K562 (cell line): ENCODE measurements around the gene ARL13B. TPM values are rescaled to one million over a fixed set of nuclear protein-coding genes. Genes with fewer than 3 reads are reported as not detected.

Source experiments
- ATAC-seq: fragments of 200-7000 bp; cut with Tn5 transposase; 3 replicates; pipeline ENCODE4 v1.9.1; 2020; ENCODE audit warnings: moderate library complexity
- BruUV-seq: library from RNA; stranded (reverse); fragments of 400-500 nt; replicated peaks from 2 replicates; lab custom pipeline; 2021; lab: Mats Ljungman, UMichigan
- CTCF ChIA-PET: fragments of 300-600 bp; formaldehyde crosslinking; extraction: SDS; loops from one replicate; lab custom pipeline; 2021; ENCODE audit warnings: low intra/inter-chr PET ratio; lab: Yijun Ruan, JAX
- POLR2A ChIA-PET: fragments of 300-600, 350-650 bp; sonication (Branson Sonifier 250); formaldehyde crosslinking; extraction: SDS; loops from one replicate; lab custom pipeline; 2021; ENCODE audit warnings: antibody characterized with exemption, inconsistent platforms; lab: Yijun Ruan, JAX
- DNase-seq, 4 experiments: peaks; one replicate each; pipeline versions ENCODE4 v3.0.0 to v3.0.0-alpha.2; 2011 to 2018; ENCODE audit warnings: low spot score in 3 of 4, mixed read lengths in 3 of 4; ENCODE audit errors: extremely low read depth in 1 of 4
- FAIRE-seq: peaks from 2 replicates; lab custom pipeline; 2011; peaks lifted over from hg19 to GRCh38; lab: Jason Lieb, UNC
- H2AFZ ChIP-seq: 2 replicates; pipeline ENCODE4 v1.6.0; 2011; ENCODE audit warnings: low read depth, low read length, control low read depth, inconsistent platforms
- H3K27ac ChIP-seq: fragments of 200-600 bp; 3 replicates; pipeline ENCODE4 v1.8.0; 2011; ENCODE audit warnings: low read depth, mild to moderate bottlenecking, control low read depth, inconsistent platforms, low read length, moderate library complexity, mixed read lengths; ENCODE audit errors: extremely low read depth
- H3K27me3 ChIP-seq, 2 experiments: fragments of 300-600 bp in 1 of 2; 2 replicates in 1 of 2; 3 replicates in 1 of 2; pipeline versions ENCODE4 v1.6.0 to v1.8.0; 2011; ENCODE audit warnings: inconsistent platforms in 2 of 2, low read length in 2 of 2, mild to moderate bottlenecking in 1 of 2, mixed read lengths in 1 of 2, moderate library complexity in 1 of 2; ENCODE audit not compliant: control insufficient read depth in 2 of 2, insufficient read depth in 2 of 2
- H3K36me3 ChIP-seq: fragments of 300-600 bp; 3 replicates; pipeline ENCODE4 v1.8.0; 2011; ENCODE audit warnings: mild to moderate bottlenecking, low read length, inconsistent platforms; ENCODE audit not compliant: control insufficient read depth, insufficient read depth
- H3K4me1 ChIP-seq, 2 experiments: fragments of 200-600 bp in 1 of 2; replicated peaks in 1 of 2; 2 replicates in 1 of 2; 3 replicates in 1 of 2; pipeline versions ENCODE4 v1.5.1 to v1.8.0; 2011; ENCODE audit warnings: inconsistent platforms in 2 of 2, low read length in 2 of 2, mild to moderate bottlenecking in 1 of 2, mixed read lengths in 1 of 2, moderate library complexity in 1 of 2; ENCODE audit not compliant: control insufficient read depth in 2 of 2, insufficient read depth in 2 of 2
- H3K4me2 ChIP-seq: 2 replicates; pipeline ENCODE4 v1.6.1; 2011; ENCODE audit warnings: low read length, control low read depth, inconsistent platforms, mixed read lengths; ENCODE audit not compliant: insufficient read depth
- H3K4me3 ChIP-seq: fragments of 200-600 bp; sonication (generic), shearing (Covaris generic); 2 replicates; pipeline ENCODE4 v1.5.1; 2016; ENCODE audit warnings: control low read depth, inconsistent platforms
- H3K79me2 ChIP-seq: fragments of 200-600 bp; 3 replicates; pipeline ENCODE4 v1.8.0; 2011; ENCODE audit warnings: low read length, inconsistent platforms; ENCODE audit not compliant: control insufficient read depth, insufficient read depth
- H3K9ac ChIP-seq, 2 experiments: 2 replicates each; pipeline versions ENCODE4 v1.6.0 to v1.6.1; 2011; ENCODE audit warnings: low read depth in 2 of 2, low read length in 2 of 2, control low read depth in 1 of 2, inconsistent platforms in 1 of 2, mild to moderate bottlenecking in 1 of 2, mixed read lengths in 1 of 2; ENCODE audit not compliant: insufficient read depth in 1 of 2
- H3K9me1 ChIP-seq: one replicate; pipeline ENCODE4 v1.6.0; 2011; ENCODE audit warnings: inconsistent platforms, mild to moderate bottlenecking, low read length, moderate library complexity; ENCODE audit not compliant: control insufficient read depth, insufficient read depth
- H3K9me3 ChIP-seq: replicated peaks from 2 replicates; pipeline ENCODE4 v1.5.1; 2011; ENCODE audit warnings: low read depth, low read length, inconsistent platforms; ENCODE audit not compliant: control insufficient read depth, insufficient read depth
- H4K20me1 ChIP-seq: replicated peaks from 2 replicates; pipeline ENCODE4 v1.6.1; 2011; ENCODE audit warnings: low read length, inconsistent platforms, mixed read lengths; ENCODE audit not compliant: control insufficient read depth, insufficient read depth
- C11orf30 ChIP-seq: fragments of 450-650 bp; IDR thresholded peaks from 2 replicates; pipeline ENCODE4 v1.6.1; 2016; ENCODE audit warnings: low read depth, mild to moderate bottlenecking
- IRF1 ChIP-seq: sonication (generic); formaldehyde crosslinking; IDR thresholded peaks from 2 replicates; pipeline ENCODE4 v1.8.0; 2022; ENCODE audit warnings: missing genetic modification reagents, mild to moderate bottlenecking, borderline replicate concordance
- PTBP1 ChIP-seq: fragments of 200-400 bp; formaldehyde crosslinking; IDR thresholded peaks from 2 replicates; pipeline ENCODE4 v1.6.1; 2017; ENCODE audit warnings: low read depth, low read length
- RBM14 ChIP-seq: fragments of 200-400 bp; formaldehyde crosslinking; IDR thresholded peaks from 2 replicates; pipeline ENCODE4 v1.6.1; 2018; ENCODE audit warnings: low read depth, mild to moderate bottlenecking, low read length, moderate library complexity, borderline replicate concordance; ENCODE audit not compliant: insufficient read depth
- RREB1 ChIP-seq: fragments of 250-450 bp; sonication (Bioruptor Pico); IDR thresholded peaks from 2 replicates; pipeline ENCODE4 v1.4.0; 2020
- SRSF1 ChIP-seq: fragments of 200-400 bp; formaldehyde crosslinking; IDR thresholded peaks from 2 replicates; pipeline ENCODE4 v1.6.1; 2017; ENCODE audit warnings: mild to moderate bottlenecking, low read depth, low read length, moderate library complexity
- USF2 ChIP-seq: sonication (generic); formaldehyde crosslinking; IDR thresholded peaks from 2 replicates; pipeline ENCODE4 v1.5.0; 2020; ENCODE audit warnings: missing genetic modification reagents
- XRCC5 ChIP-seq: fragments of 200-400 bp; formaldehyde crosslinking; IDR thresholded peaks from 2 replicates; pipeline ENCODE4 v1.6.1; 2017; ENCODE audit warnings: low read depth, mild to moderate bottlenecking, low read length
- ZBTB5 ChIP-seq: fragments of 450-650 bp; IDR thresholded peaks from 2 replicates; pipeline ENCODE4 v1.6.1; 2017; ENCODE audit warnings: antibody characterized with exemption
- ZNF316 ChIP-seq: fragments of 450-650 bp; IDR thresholded peaks from 2 replicates; pipeline ENCODE4 v1.6.1; 2016
- ZNF512 ChIP-seq: IDR thresholded peaks from 2 replicates; pipeline ENCODE4 v1.6.1; 2016; ENCODE audit warnings: missing genetic modification characterization, missing compliant biosample characterization
- ZNF57 ChIP-seq: fragments of 450-650 bp; formaldehyde crosslinking; IDR thresholded peaks from 2 replicates; pipeline ENCODE4 v1.4.0; 2020; ENCODE audit warnings: mild to moderate bottlenecking, moderate library complexity
- WGBS: fragments of 100-300 bp; shearing (Covaris generic); methylation state at CpG from one replicate; pipeline ENCODE4 v1.1.6; 2016; ENCODE audit warnings: low coverage, mixed read lengths; ENCODE audit not compliant: insufficient coverage; ENCODE audit errors: missing lambda C conversion rate; 5-methylcytosine and 5-hydroxymethylcytosine counted together
- in situ Hi-C: fragments of 300-500 bp; cut with MboI; formaldehyde crosslinking; loops from 4 replicates; pipeline ENCODE4 v1.15.0; 2018; ENCODE audit warnings: inconsistent platforms, mixed read lengths
- intact Hi-C: fragments of 100-400 bp; cut with micrococcal nuclease; formaldehyde crosslinking; loops from 2 replicates; pipeline ENCODE4 v1.14.2; 2022
- polyA plus RNA-seq, 8 experiments: library from polyadenylated mRNA; depleted of rRNA in 4 of 8; stranded (reverse) in 5 of 8; unstranded in 3 of 8; fragments of >200 nt; fragmentation: Nextera tagmentation in 2 of 8; fragmentation: Illumina TruSeq in 1 of 8; extraction: Ambion mirVana in 2 of 8; extraction: Trizol in 1 of 8; gene quantifications; 2 replicates each; pipeline versions ENCODE4 v1.2.1 to v1.2.3, GENCODE V29; 2011 to 2014; ENCODE audit warnings: inconsistent platforms in 1 of 8, missing spikeins in 1 of 8
- total RNA-seq, 7 experiments: library from RNA; depleted of rRNA in 6 of 7; stranded (reverse); fragments of >200 nt in 6 of 7; fragmentation: Illumina TruSeq in 2 of 7; extraction: Trizol in 2 of 7; gene quantifications; 2 replicates each; pipeline versions ENCODE4 v1.2.1 to v1.2.3, GENCODE V29; 2011 to 2021; ENCODE audit warnings: low replicate concordance in 1 of 7

ARL13B gene
- total and polyA plus RNA-seq, 9 of the 15 experiments (the other 6 are each of a cell fraction or from before 2014, with no cell fraction given), result 4.1 to 16.9 (median 12.2) TPM

- no peaks in the 10 kb centered on the region for H3K27me3 ChIP-seq
- WGBS, result 54% methylated on average over 3 of the region's 3 CpGs
- no peak overlapping the region for H3K4me2 ChIP-seq
- no peak for TF ChIP-seq RBM14
- no peak for TF ChIP-seq ZNF57 (CRISPR knock-in tag)
- no peak for TF ChIP-seq XRCC5
- 0 out of 2 replicates have a peak, but pooled peaks have one; percentile 28 for TF ChIP-seq C11orf30
- no peak for TF ChIP-seq ZNF512 (tag)
- TF ChIP-seq SRSF1, result no peak
- peak; percentile 67 for TF ChIP-seq ZNF316
- TF ChIP-seq IRF1 (CRISPR knock-in tag), result no peak
- TF ChIP-seq ZBTB5, result no peak
- no peak for TF ChIP-seq USF2 (CRISPR knock-in tag)
- no peak for TF ChIP-seq RREB1
- no peak for TF ChIP-seq PTBP1
- intact Hi-C loops, result no loop called here
- H3K27ac ChIP-seq, result no peak overlapping the region
- H3K4me3 ChIP-seq, result no peak overlapping the region
- ChIA-PET POLR2A (no interaction called here), CTCF (no interaction called here)
- DNase-seq, result no peak
- no peaks in the 10 kb centered on the region for H3K9me1 ChIP-seq
- H4K20me1 ChIP-seq, result no peaks in the 10 kb centered on the region
- H3K36me3 ChIP-seq, result no peaks in the 10 kb centered on the region
- FAIRE-seq, result no peak
- in situ Hi-C loops, result no loop called here
- no TSS peak for BruUV-seq
- H3K79me2 ChIP-seq, result peaks cover 79% of the 10 kb centered on the region
- no peak overlapping the region for H2AFZ ChIP-seq
- ATAC-seq, result no peak
- no peaks in the 10 kb centered on the region for H3K9me3 ChIP-seq
- peaks cover 3 to 8% of the 10 kb centered on the region in 2 experiments; a peak in 2 of 5 replicates for H3K4me1 ChIP-seq
- peak overlapping the region in 1 of 2 experiments; percentile 40; a peak in 1 of 4 replicates for H3K9ac ChIP-seq
Measured at GRCh38 chr3:93983408-93983807, 3.5 kb downstream of the ARL13B start.
